Heart right ventricle (tissue), 16 donors: ENCODE results near the gene LYST. TPM values are rescaled to one million over a fixed set of nuclear protein-coding genes. Genes with fewer than 3 reads are reported as not detected.

Experiments
- ATAC-seq, 8 donors: fragments of 200-7000 bp; cut with Tn5 transposase; one replicate each; pipeline ENCODE4 v1.9.1; 2020; ENCODE audit warnings: mild to moderate bottlenecking in 8 of 8, moderate library complexity in 8 of 8, moderate number of reproducible peaks in 1 of 8
- DNase-seq, 2 donors: peaks; one replicate each; pipeline ENCODE4 v3.0.0-alpha.2; 2020
- H3K27ac ChIP-seq, 10 donors: fragments of 200-600 bp; sonication (generic) in 2 of 10; one replicate each; pipeline versions ENCODE4 v1.5.0 to v1.8.0; 2020 to 2022; ENCODE audit warnings: mild to moderate bottlenecking in 3 of 10
- H3K27me3 ChIP-seq, 7 donors: fragments of 200-600 bp; one replicate each; pipeline ENCODE4 v1.8.0; 2021 to 2022; ENCODE audit warnings: mild to moderate bottlenecking in 2 of 7
- H3K36me3 ChIP-seq, 9 donors: fragments of 200-600 bp; sonication (generic) in 1 of 9; one replicate each; pipeline versions ENCODE4 v1.5.0 to v1.8.0; 2020 to 2022; ENCODE audit warnings: mild to moderate bottlenecking in 2 of 9
- H3K4me1 ChIP-seq, 9 donors: fragments of 200-600 bp; sonication (generic) in 1 of 9; one replicate each; pipeline versions ENCODE4 v1.5.0 to v1.8.0; 2020 to 2022; ENCODE audit warnings: mild to moderate bottlenecking in 4 of 9
- H3K4me3 ChIP-seq, 10 donors: fragments of 200-600 bp; sonication (generic) in 2 of 10; one replicate each; pipeline versions ENCODE4 v1.5.0 to v1.8.0; 2020 to 2022; ENCODE audit warnings: mild to moderate bottlenecking in 7 of 10, moderate library complexity in 2 of 10
- H3K9me3 ChIP-seq, 11 donors: fragments of 200-600 bp in 10 of 11; sonication (generic) in 2 of 11; one replicate each; pipeline versions ENCODE4 v1.5.0 to v1.8.0; 2013 to 2022; ENCODE audit warnings: mild to moderate bottlenecking in 2 of 11, control low read depth in 1 of 11, moderate library complexity in 1 of 11
- WGBS, 2 donors: extraction: QIAGEN DNeasy Blood & Tissue Kit; methylation state at CpG; one replicate each; pipeline ENCODE4 v1.1.7; 2013; ENCODE audit warnings: inconsistent platforms in 1 of 2; 5-methylcytosine and 5-hydroxymethylcytosine counted together
- intact Hi-C, 10 donors: fragments of 100-400 bp; cut with DNase I; formaldehyde crosslinking; loops; one replicate each; pipeline versions ENCODE4 v1.11.1 to v1.14.2; 2022
- polyA plus RNA-seq, 2 donors: library from polyadenylated mRNA; stranded (reverse); fragments of 200-250 nt; gene quantifications; one replicate each; pipeline ENCODE4 v1.2.3, GENCODE V29; 2013
- total RNA-seq, 10 donors: library from RNA; stranded (reverse); fragmentation: NEBNext Ultra II Directional in 3 of 10; extraction: Animal tissue kit (Norgen Biotek cat#: 25700) in 3 of 10; gene quantifications; one replicate each; pipeline versions ENCODE4 v1.2.1 to v1.2.4, GENCODE V29; 2021 to 2023
- TF ChIP-seq, protein P1 (sequence below), 9 donors: fragments of 200-600 bp; sonication (generic) in 2 of 9; IDR thresholded peaks; one replicate each; pipeline versions ENCODE4 v1.5.0 to v1.8.0; 2021 to 2022; ENCODE audit warnings: antibody characterized with exemption in 9 of 9, mild to moderate bottlenecking in 5 of 9, moderate library complexity in 1 of 9
- donor health status: Arrhythmogenic right ventricular cardiomyopathy.
- donor health status: ischemic (EF 13 %, LVEDD 7.1; RV severe dilation, severe dysfunction).
- donor health status: healthy with polysubstance abuse.
- donor health status: DM: no; HTN: yes; CAD: no.
- donor health status: DM: no; HTN: no; CAD: no.
- donor health status: ischemic (EF 25% LVEDD 6.9; RV normal size, moderate dysfunction).
- donor health status: ischemic (EF 25% LVEDD 5.7; RV mildly dilated, moderate dysfunction).
- donor health status: healthy.
- donor health status: DM: yes; HTN: yes; CAD: no.
- donor health status: Ischemic cardiomyopathy.
- donor health status: ischemic (EF 35%, LVEDD 5.7; RV mildly dilated, moderate dysfunction).
- donor health status: nonischemic (EF 11% LVEDD 7.7; RV severe dilation, severe dysfunction).
- donor health status: DM: yes; HTN: yes; CAD: no.
- donor health status: PGD.
- donor health status: ischemic (EF 29% LVEDD 5.4; RV normal size, mild dysfunction).
- donor health status: nonischemic (EF 23%, LVEDD 6.1; RV moderate dilation, normal function).

The LYST gene
- total and polyA plus RNA-seq, 12 donors: 3.3 to 13.6 (median 10.5) TPM

DNA sequence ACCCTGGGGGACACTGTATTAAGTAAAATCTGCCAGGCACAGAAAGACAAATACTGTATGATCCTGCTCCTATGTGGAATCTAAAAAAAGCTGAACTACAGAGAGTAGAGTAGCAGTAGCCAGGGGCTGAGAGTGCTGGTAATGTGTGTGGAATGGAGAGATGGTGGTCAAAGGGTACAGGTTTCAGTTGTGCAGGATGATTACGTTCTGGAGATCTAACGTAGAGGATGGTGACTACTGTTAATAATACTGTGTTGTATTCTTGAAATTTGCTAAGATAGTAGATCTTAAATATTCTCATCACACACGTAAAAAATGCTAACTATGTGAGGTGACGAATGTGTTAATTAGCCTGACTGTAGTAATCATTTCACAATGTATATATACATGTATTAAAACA, 177.3 kb downstream of the LYST start:
- WGBS, 2 donors: 96 to 97% methylated on average over 4 of the region's 4 CpGs
- no peaks in the 10 kb centered on the region for H3K27me3 ChIP-seq
- no peaks in the 10 kb centered on the region for H3K4me1 ChIP-seq
- ATAC-seq (no peak), DNase-seq (no peak)
- no peak overlapping the region for H3K27ac ChIP-seq
- peaks cover 0 to 98% (median 30%) of the 10 kb centered on the region in 9 donors for H3K36me3 ChIP-seq
- no peak overlapping the region for H3K4me3 ChIP-seq
- TF ChIP-seq, protein P1, sequence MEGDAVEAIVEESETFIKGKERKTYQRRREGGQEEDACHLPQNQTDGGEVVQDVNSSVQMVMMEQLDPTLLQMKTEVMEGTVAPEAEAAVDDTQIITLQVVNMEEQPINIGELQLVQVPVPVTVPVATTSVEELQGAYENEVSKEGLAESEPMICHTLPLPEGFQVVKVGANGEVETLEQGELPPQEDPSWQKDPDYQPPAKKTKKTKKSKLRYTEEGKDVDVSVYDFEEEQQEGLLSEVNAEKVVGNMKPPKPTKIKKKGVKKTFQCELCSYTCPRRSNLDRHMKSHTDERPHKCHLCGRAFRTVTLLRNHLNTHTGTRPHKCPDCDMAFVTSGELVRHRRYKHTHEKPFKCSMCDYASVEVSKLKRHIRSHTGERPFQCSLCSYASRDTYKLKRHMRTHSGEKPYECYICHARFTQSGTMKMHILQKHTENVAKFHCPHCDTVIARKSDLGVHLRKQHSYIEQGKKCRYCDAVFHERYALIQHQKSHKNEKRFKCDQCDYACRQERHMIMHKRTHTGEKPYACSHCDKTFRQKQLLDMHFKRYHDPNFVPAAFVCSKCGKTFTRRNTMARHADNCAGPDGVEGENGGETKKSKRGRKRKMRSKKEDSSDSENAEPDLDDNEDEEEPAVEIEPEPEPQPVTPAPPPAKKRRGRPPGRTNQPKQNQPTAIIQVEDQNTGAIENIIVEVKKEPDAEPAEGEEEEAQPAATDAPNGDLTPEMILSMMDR (IDR thresholded peaks at IDR 0.05): no peak
- H3K9me3 ChIP-seq: no peaks in the 10 kb centered on the region
- intact Hi-C loops: no loop called here

DNA sequence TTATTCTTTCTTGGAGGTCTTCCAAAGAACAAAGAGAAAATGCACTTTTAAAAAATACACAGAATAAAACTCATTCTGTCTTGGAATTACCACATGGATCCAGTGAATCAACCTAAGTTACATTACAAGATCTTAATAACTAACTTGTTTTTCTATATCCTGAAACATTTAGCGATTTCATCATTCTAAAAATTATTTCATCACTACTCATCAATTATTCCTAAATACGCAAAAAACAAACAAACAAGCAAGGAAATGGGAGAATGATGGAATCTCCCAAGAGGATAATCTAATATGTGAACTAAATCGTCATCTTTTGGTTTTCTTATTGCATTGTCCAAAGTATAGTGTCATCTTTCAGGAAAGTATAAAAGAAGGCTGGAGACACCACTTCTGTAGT, 178.6 kb downstream of the LYST start:
- no peaks in the 10 kb centered on the region for H3K9me3 ChIP-seq
- intact Hi-C loops: no loop called here
- H3K27ac ChIP-seq: no peak overlapping the region
- WGBS, 2 donors: 90 to 92% methylated on average over 3 of the region's 3 CpGs
- H3K4me3 ChIP-seq: no peak overlapping the region
- peaks cover 0 to 98% (median 26%) of the 10 kb centered on the region in 9 donors for H3K36me3 ChIP-seq
- ATAC-seq (no peak), DNase-seq (no peak)
- TF ChIP-seq, protein P1 (IDR thresholded peaks at IDR 0.05): no peak
- H3K27me3 ChIP-seq: no peaks in the 10 kb centered on the region
- no peaks in the 10 kb centered on the region for H3K4me1 ChIP-seq

DNA sequence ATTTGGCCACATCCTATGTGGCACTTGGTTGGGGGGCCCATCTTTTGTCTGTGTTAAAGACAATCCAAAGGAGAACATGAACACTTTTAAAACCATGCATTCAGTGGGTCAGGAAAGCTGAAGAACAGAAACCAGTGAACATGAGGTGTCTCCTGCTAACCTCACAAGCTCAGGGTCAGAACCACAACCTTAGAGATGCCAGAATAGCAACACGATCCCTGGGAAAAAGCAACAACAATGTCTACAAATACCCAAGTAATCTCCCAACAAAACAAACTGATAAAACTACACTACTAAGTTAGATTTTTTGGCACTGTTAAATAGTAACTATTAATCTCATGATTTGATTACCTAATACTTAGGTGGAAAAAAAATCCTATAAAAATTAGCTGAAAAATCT, 183.1 kb downstream of the LYST start:
- TF ChIP-seq, protein P1 (IDR thresholded peaks at IDR 0.05): no peak
- H3K4me1 ChIP-seq: no peaks in the 10 kb centered on the region
- peaks cover 0 to 96% (median 11%) of the 10 kb centered on the region in 9 donors for H3K36me3 ChIP-seq
- intact Hi-C loops: no loop called here
- no peak overlapping the region for H3K4me3 ChIP-seq
- H3K27me3 ChIP-seq: no peaks in the 10 kb centered on the region
- DNase-seq (no peak), ATAC-seq (no peak)
- H3K9me3 ChIP-seq: no peaks in the 10 kb centered on the region
- 79 to 90% methylated on average over 1 of the region's 1 CpG for WGBS, 2 donors
- no peak overlapping the region for H3K27ac ChIP-seq

DNA sequence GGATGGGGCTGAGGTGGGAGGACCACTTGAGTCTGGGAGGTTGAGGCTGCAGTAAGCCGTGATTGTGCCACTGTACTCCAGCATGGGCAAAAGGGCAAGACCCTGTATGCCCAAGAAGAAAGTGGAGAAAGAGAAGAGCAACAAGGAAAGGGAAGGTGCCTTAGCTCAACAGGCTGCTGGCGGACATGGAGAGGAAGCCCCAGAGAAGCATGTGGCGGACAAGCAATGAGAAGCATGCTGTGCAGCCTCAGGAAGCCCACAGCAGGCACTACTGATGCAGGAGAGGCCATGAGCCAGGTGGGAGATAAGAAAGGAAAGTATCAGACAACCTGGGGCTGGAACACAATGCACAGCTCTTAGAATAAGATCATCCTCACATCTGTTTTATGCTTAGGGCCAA, 184.5 kb downstream of the LYST start:
- WGBS, 2 donors: 97 to 100% methylated on average over 3 of the region's 3 CpGs
- no peak overlapping the region for H3K27ac ChIP-seq
- TF ChIP-seq, protein P1 (IDR thresholded peaks at IDR 0.05): no peak
- DNase-seq (no peak), ATAC-seq (no peak)
- H3K36me3 ChIP-seq: peaks cover 0 to 96% (median 12%) of the 10 kb centered on the region in 9 donors
- H3K9me3 ChIP-seq: no peaks in the 10 kb centered on the region
- no peaks in the 10 kb centered on the region for H3K4me1 ChIP-seq
- intact Hi-C loops: no loop called here
- no peaks in the 10 kb centered on the region for H3K27me3 ChIP-seq
- H3K4me3 ChIP-seq: no peak overlapping the region
